ENCODE results near the gene KIFAP3.
A peak's percentile ranks its signal among the peaks of the same experiment; 100 is the strongest.
"Not testable (repeated sequence)": the region's sequence is repeated elsewhere in the genome, so short reads cannot be mapped to it uniquely, and the experiment has no call there.

The KIFAP3 gene

DNA sequence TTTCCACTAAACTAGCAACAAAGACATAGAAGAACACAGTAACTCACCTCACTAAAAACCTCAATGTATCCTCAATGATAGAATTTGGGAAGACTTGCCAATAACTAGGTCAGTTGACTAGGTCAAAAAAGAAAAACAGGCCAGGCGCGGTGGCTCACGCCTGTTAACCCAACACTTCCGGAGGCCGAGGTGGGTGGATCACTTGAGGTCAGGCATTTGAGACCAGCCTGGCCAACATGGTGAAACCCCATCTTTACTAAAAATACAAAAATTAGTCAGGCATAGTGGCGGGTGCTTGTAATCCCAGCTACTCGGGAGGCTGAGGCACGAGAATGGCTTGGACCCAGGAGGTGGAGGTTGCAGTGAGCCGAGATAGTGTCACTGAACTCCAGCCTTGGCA, 156.3 kb downstream of the KIFAP3 start:
- DNase-seq: not testable (repeated sequence)

DNA sequence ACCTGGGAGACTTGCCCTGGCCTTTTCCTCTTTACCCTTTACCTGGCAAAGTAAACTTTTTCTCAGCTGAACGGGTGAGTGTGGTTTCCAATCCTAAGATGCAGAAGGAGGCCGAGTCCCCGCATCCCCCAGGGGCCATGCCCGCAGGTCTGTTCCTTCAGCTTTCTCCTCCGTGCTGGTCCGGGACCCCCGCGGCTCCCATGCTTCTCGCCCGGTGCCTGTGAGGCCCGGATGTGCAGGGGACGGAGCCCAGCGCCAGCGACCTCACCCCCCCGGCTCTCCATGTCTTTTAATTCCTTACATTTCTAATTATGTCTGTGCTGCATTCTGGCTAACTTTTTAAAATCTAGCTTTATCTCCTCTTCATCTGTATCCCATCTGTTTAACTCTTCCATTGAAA, 159.3 kb downstream of the KIFAP3 start:
- no peak for DNase-seq

- no peak for DNase-seq
These were observed 160.0 kb downstream of the KIFAP3 start for GRCh38 chr1:169914531-169914930.

DNA sequence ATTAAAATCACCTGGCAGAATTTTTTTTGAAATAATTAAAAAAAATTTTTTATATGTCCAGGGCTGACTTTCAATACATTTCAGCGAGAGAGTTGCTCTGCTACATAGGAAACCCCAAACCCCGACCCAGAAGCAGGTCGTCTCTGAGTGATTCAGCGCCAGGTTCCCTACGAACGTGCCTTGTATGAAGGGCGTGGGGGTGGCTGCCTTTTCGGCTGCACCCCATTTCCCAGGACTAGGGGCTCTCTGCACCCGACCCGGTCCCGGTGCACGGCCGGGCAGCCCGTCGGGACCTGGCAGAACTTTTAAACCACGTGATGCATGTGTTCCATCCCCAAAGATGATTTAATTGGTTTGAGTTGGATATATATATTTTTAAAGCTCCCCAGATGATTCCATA, 165.0 kb downstream of the KIFAP3 start:
- DNase-seq: no peak

- no peak for DNase-seq
These were observed 167.6 kb downstream of the KIFAP3 start for GRCh38 chr1:169906938-169907337.

- no peak for DNase-seq
These were observed 169.7 kb downstream of the KIFAP3 start for GRCh38 chr1:169904834-169905233.

DNA sequence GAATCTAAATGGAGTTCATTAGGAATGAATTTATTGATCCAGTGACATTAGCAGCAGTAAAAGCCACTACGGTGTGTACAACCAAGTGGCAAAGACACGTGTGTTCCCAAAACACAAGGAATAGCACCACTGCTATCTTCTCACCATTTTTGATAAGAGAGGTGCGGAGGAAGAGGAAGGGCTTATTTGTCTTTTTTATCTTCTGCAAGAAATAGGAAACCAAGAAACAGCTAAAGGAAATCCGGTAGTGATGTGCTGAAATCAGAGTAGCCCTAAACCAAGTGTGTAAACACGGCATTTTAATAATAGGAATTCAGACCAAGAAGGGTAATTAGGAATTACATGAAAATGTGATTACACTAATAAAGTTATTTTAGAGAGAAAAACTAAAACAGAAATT, 171.7 kb downstream of the KIFAP3 start:
- DNase-seq: no peak

DNA sequence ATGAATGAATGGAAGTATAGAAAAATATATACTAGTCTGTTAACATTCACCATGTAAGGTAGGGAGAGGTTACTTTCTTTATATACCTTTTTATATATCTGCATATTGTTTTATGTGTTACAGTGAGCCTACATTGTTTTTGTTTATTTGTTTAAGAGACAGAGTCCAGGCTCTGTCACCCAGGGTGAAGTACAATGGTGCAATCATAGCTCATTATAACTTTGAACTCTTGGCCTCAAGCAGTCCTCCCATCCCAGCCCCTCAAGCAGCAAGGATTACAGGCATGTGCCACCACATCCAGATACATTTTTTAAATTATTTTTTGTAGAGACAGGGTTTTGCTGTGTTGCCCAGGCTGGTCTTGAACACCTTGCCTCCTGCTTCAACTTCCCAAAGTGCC, 173.4 kb downstream of the KIFAP3 start:
- no peak for DNase-seq

GRCh38 chr1:169900571-169900970, 173.9 kb downstream of the KIFAP3 start:
- no peak for DNase-seq

GRCh38 chr1:169899519-169900217, 174.8 kb downstream of the KIFAP3 start:
- no peak for DNase-seq

GRCh38 chr1:169896013-169896412, 178.5 kb downstream of the KIFAP3 start:
- no peak for DNase-seq

- DNase-seq: no peak
These were observed 179.9 kb downstream of the KIFAP3 start for GRCh38 chr1:169894424-169895145.

GRCh38 chr1:169893645-169894423, 180.7 kb downstream of the KIFAP3 start, which contains the start of gene SCYL3:
TSS of gene SCYL3 (minus strand) at chr1:169893896. CDS start at chr1:169888840, 5,056 bp downstream.
- peak; percentile 95 for DNase-seq

- no peak for DNase-seq
These were observed 181.4 kb downstream of the KIFAP3 start for GRCh38 chr1:169892927-169893644.

DNA sequence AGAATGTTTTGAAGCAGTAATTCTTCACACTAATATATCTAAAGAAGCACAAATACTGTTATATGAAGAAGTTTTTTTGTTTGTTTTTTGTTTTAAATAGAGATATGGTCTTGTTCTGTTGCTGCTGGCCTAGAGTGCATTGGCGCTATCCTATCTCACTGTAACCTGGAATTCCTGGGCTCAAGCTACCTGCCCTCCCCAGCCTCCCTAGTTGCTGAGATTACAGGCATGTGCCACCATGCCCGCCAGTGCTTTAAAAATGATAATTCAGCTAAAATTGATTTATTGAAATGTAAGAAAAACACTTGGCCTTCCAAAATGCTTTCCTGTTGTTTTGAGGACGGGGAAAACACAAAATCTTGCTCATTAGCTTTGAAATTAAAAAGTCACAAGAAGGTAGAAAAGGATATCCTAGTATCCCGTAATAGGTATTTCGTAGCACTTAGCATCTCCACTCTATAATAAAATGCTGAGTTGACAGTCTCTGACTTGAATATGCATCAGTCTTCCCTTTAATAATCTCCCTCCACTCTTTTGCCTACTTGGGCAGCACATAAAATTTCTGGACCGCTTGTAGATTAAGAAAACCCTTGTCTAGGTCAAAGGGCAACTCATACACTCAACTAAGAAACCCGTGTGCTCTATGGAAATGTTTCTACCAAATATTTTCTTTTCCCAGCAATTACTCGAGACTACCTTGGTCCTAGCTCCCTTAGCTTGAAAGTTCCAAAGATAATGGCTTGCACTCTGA, 182.1 kb downstream of the KIFAP3 start:
- no peak for DNase-seq

GRCh38 chr1:169891539-169891885, 183.0 kb downstream of the KIFAP3 start:
- no peak for DNase-seq

DNA sequence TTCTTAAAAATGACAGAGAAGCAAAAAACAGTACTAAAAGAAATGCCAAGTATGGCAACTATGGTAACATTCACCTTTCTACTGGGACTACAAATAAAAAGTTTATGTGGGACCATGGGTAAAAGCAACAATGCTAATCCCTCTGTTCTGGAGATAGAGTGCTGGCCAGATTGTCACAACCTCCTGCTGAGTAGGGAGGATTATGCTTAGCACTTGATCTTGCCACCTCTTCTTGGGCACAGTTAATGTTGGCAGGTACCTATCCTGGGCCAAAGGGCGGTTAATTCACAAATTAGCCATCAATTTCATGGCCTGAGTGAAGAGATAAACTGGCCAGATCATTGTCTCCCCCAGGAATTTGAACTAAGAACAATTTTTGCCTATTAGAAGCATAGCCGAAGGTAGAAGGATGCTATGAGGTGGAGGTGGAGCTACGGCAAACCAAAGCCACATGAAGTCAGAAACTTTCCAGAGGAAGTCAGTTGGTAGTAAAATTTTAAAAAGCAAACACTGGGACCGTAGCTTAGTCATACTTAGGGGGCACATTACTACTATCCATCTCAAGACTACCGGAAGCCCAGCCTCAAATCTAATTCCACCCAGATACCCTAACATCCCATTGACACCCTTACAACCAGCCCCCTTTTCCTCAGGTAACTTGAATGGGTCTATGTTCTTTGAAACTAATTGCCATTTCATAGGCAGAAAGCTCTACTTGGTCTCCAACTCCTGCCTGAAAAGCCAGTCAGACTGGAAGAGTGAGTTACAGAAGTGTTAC, 183.5 kb downstream of the KIFAP3 start:
- peak; percentile 77 for DNase-seq

GRCh38 chr1:169889871-169890270, 184.6 kb downstream of the KIFAP3 start:
- DNase-seq: no peak

DNA sequence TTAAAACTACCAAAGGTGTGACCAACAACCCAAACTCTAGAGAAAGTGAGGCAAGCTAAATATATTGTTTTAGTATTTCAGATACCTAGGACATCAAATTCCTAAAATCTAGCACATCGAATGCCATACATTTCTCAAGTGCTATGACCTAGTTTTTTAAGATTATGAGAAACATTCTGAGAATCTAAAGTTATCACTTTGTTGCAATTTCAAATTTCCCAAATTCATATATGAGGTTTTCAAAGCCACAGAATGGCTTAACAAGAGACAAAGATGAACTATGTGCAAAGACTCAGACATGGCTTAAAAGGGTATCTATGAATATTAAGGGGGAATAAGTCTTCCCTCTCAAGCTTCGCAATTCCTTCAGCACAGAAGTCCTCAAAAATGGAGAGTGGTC, 187.6 kb downstream of the KIFAP3 start:
- no peak for DNase-seq

DNA sequence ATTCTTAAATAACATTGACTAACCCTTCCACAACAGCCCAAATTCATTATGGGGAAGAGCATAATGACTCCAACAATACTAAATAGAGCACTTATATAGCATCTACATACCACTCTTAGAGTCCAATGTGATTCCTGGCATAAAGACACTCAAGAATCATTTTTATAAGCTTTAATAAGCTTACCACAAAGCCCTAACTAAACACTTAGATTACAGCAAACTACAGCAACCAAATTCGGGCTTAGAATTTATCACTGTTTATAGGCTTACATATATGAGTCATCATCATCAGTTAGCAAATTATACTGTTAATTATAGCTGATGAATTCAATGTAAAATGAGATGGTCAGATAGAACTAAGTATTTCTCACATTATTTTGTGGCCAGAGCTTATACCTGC, 188.1 kb downstream of the KIFAP3 start:
- DNase-seq: no peak

DNA sequence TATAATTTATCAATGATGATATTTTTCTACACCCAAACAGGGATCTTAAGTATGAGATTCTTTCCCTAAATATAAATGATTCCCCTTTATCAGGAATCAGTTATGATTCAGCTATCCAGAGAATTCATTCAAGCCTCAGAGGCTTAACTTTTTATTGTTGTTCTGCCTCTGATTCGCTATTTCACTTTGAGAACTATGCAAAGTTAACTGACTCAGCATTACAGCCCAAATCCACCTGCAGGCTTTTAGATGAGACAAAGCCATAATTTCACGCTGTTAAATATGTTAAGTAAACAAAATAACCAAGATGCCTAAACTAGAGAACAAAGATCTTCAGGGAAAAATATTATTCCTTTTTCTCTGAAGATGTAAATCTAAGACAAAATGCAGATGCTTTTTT, 189.3 kb downstream of the KIFAP3 start:
- DNase-seq: no peak

- no peak for DNase-seq
These were observed 189.9 kb downstream of the KIFAP3 start for GRCh38 chr1:169884634-169885033.

Data from activated effector memory CD4-positive, alpha-beta T cell treated with anti-CD3 and anti-CD28 coated beads, Interleukin-2, amount 50 U/mL, for 16 hours (primary cell).